Calu3 (cell line): ENCODE measurements around the gene FABP6. TPM values are rescaled to one million over a fixed set of nuclear protein-coding genes. Genes with fewer than 3 reads are reported as not detected.

Source experiments
- BruUV-seq: library from RNA; stranded (reverse); fragments of 400-500 nt; replicated peaks from 2 replicates; lab custom pipeline; 2021; lab: Mats Ljungman, UMichigan
- CTCF ChIA-PET: fragments of 300-600 bp; sonication (Branson Sonifier 250); formaldehyde crosslinking; loops from one replicate; lab custom pipeline; 2022; ENCODE audit warnings: antibody characterized with exemption; lab: Charles Lee
- DNase-seq: peaks from one replicate; pipeline ENCODE4 v3.0.0; 2022
- H3K27ac Mint-ChIP-seq: one replicate; pipeline ENCODE4 v1.8.0; 2022; ENCODE audit warnings: mixed read lengths; ENCODE audit not compliant: unreplicated experiment
- H3K27me3 Mint-ChIP-seq: one replicate; pipeline ENCODE4 v1.8.0; 2022; ENCODE audit warnings: mixed read lengths; ENCODE audit not compliant: unreplicated experiment
- H3K36me3 Mint-ChIP-seq: one replicate; pipeline ENCODE4 v1.8.0; 2022; ENCODE audit warnings: mild to moderate bottlenecking, moderate library complexity, mixed read lengths; ENCODE audit not compliant: insufficient read depth, unreplicated experiment
- H3K4me1 Mint-ChIP-seq: one replicate; pipeline ENCODE4 v1.8.0; 2022; ENCODE audit warnings: mild to moderate bottlenecking, low read depth, mixed read lengths; ENCODE audit not compliant: unreplicated experiment
- H3K4me3 Mint-ChIP-seq: one replicate; pipeline ENCODE4 v1.8.0; 2022; ENCODE audit warnings: mild to moderate bottlenecking, low read depth, moderate library complexity, mixed read lengths; ENCODE audit not compliant: unreplicated experiment
- H3K9me3 Mint-ChIP-seq: one replicate; pipeline ENCODE4 v1.8.0; 2022; ENCODE audit warnings: low read depth, mixed read lengths; ENCODE audit not compliant: unreplicated experiment
- intact Hi-C: fragments of 100-400 bp; cut with micrococcal nuclease; formaldehyde crosslinking; loops from one replicate; pipeline ENCODE4 v1.10.0; 2022; ENCODE audit not compliant: unreplicated experiment
- total RNA-seq: library from RNA; stranded (reverse); gene quantifications from 2 replicates; pipeline ENCODE4 v1.2.3, GENCODE V29; 2022
- TF ChIP-seq, protein P1 (sequence below): fragments of 200-600 bp; IDR thresholded peaks from one replicate; pipeline ENCODE4 v1.8.0; 2022; ENCODE audit warnings: antibody characterized with exemption; ENCODE audit not compliant: unreplicated experiment

The FABP6 gene
- total RNA-seq, 1 experiment from 2014 or later = 1.6 TPM

DNA sequence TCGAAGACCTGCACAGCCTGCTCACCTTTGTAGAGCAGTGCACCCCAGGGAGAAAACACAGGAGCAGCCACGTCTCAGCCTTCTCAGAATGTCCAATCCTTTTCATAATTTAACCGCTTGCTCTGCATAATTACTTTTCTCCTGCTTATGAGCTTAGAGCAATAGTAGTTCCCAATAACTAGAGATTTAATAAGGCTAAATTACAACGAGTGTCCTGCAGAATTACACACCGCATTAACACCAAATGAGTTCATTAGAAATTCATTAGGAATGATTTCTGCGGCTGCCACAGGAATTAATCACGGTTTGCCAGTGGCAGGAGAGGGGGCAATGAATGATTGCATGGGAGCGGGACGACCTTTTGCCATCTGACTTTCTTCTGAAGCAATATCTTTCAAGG, 18.7 kb upstream of the FABP6 start:
- peaks cover 6% of the 10 kb centered on the region for H3K36me3 Mint-ChIP-seq
- DNase-seq = no peak
- no peak overlapping the region for H3K4me3 Mint-ChIP-seq
- intact Hi-C loops = no loop called here
- H3K27ac Mint-ChIP-seq = peak overlapping the region; percentile 82
- no peaks in the 10 kb centered on the region for H3K27me3 Mint-ChIP-seq
- BruUV-seq = no TSS peak
- H3K4me1 Mint-ChIP-seq = peaks cover 26% of the 10 kb centered on the region
- CTCF ChIA-PET = interaction anchor here (0.6 kb wide), 1 partner anchor 23 kb away, joined by 9 read pairs; no protein-coding TSS in a partner anchor
- TF ChIP-seq, protein P1, sequence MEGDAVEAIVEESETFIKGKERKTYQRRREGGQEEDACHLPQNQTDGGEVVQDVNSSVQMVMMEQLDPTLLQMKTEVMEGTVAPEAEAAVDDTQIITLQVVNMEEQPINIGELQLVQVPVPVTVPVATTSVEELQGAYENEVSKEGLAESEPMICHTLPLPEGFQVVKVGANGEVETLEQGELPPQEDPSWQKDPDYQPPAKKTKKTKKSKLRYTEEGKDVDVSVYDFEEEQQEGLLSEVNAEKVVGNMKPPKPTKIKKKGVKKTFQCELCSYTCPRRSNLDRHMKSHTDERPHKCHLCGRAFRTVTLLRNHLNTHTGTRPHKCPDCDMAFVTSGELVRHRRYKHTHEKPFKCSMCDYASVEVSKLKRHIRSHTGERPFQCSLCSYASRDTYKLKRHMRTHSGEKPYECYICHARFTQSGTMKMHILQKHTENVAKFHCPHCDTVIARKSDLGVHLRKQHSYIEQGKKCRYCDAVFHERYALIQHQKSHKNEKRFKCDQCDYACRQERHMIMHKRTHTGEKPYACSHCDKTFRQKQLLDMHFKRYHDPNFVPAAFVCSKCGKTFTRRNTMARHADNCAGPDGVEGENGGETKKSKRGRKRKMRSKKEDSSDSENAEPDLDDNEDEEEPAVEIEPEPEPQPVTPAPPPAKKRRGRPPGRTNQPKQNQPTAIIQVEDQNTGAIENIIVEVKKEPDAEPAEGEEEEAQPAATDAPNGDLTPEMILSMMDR = no peak
- no peaks in the 10 kb centered on the region for H3K9me3 Mint-ChIP-seq

DNA sequence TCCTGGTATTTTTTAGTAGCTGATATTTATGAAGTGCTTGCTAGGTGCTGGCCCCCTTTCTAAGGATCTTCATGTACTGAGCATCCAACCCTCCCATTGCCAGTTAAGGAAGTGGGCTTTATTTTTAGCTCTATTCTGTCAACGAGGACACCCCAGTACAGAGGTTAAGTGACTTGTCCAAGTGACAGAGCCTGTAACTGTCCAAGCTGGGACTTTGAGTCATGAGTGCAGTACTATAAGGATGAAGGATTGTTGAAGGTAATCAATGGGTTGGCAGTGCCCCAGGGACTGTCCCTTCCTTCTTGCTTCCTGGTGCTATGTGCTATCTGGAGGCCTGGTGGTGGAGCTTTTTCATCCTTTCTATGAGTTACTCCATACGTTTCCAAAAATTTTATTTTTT, 18.0 kb upstream of the FABP6 start:
- TF ChIP-seq, protein P1 = no peak
- intact Hi-C loops = no loop called here
- H3K9me3 Mint-ChIP-seq = no peaks in the 10 kb centered on the region
- H3K27ac Mint-ChIP-seq = no peak overlapping the region
- peaks cover 26% of the 10 kb centered on the region for H3K4me1 Mint-ChIP-seq
- H3K27me3 Mint-ChIP-seq = no peaks in the 10 kb centered on the region
- CTCF ChIA-PET = interaction anchor here (1.2 kb wide), 1 partner anchor 12 kb away, joined by 3 read pairs; no protein-coding TSS in a partner anchor
- peaks cover 6% of the 10 kb centered on the region for H3K36me3 Mint-ChIP-seq
- no peak overlapping the region for H3K4me3 Mint-ChIP-seq
- BruUV-seq = no TSS peak
- peak; percentile 22 for DNase-seq

DNA sequence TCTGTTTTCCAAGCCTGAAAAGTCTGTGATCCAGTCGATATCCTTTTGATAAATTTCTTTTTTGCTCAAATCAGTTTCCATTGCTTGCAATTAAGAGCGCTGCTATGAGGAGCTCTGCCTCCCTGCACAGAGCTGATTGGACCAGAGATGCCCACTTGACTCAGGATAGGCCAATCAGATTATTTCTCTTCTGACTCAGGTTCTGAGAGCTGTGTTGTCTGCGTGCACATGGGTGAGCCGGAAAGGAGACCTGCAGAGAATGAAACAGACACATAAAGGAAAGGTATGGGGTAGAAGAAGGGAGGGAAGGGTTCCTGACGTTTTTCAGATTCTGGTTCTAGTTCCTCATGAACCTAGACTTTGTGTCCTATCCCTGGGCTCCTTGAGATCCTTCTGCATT, 15.8 kb upstream of the FABP6 start:
- no peak for DNase-seq
- Mint-ChIP-seq H3K4me1 (peaks cover 26% of the 10 kb centered on the region), H3K36me3 (peaks cover 6% of the 10 kb centered on the region), H3K4me3 (no peak overlapping the region), H3K27ac (no peak overlapping the region), H3K9me3 (no peaks in the 10 kb centered on the region), H3K27me3 (no peaks in the 10 kb centered on the region)
- TF ChIP-seq, protein P1 = no peak
- CTCF ChIA-PET = no interaction called here
- intact Hi-C loops = no loop called here
- BruUV-seq = no TSS peak

DNA sequence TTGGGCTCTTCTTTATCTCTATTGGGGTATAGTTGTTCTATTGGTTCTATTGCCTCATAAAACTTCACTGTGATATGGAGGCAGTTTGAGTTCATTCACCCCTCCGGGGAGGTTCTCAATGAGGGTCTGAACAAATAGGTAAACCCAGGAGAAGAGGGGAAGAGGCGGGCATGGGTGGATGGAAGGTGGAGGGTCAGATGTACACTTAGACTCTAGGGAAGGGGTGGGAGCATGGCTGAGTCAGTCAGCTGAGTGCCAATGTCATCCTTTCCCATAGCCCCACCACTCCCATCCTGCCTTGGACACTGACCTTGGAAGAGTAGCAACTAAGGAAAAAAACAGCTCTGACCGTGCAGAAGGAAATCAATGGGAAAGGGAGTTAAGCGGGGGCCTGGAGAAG, 9.9 kb upstream of the FABP6 start:
- no TSS peak for BruUV-seq
- CTCF ChIA-PET = interaction anchor here (0.7 kb wide), 1 partner anchor 52 kb away, joined by 4 read pairs; no protein-coding TSS in a partner anchor

More for the DNA sequence above, 9.9 kb upstream of the FABP6 start:
- no peaks in the 10 kb centered on the region for H3K27me3 Mint-ChIP-seq
- no peak overlapping the region for H3K27ac Mint-ChIP-seq
- TF ChIP-seq, protein P1 = no peak
- no peaks in the 10 kb centered on the region for H3K36me3 Mint-ChIP-seq
- H3K4me1 Mint-ChIP-seq = no peaks in the 10 kb centered on the region
- intact Hi-C loops = no loop called here
- DNase-seq = no peak
- no peaks in the 10 kb centered on the region for H3K9me3 Mint-ChIP-seq
- no peak overlapping the region for H3K4me3 Mint-ChIP-seq
